ENCODE results near the gene FRMD1.

FRMD1 gene

DNA sequence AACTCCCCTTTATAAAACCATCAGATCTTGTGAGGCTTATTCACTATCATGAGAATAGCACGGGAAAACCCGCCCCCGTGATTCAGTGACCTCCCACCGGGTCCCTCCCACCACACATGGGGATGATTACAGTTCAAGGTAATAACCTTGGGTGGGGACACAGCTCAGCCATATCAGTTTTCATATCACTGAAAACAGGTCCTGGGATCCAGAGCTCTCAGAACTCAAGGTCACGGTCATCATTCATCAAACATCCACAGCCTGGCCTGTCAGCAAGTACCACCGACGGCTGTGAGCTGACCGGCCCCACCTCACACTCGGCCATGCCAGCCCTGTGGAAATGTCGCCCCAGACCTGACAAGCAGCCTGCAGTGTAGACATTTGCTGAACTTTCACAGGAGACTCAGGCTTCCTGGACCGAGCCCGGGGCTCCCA, 14.1 kb upstream of the FRMD1 start:
- Histone ChIP-seq H3K27ac (replicated peaks) (no peak overlapping the region), H3K4me3 (replicated peaks; ENCODE audit: insufficient read depth, low read length) (no peak overlapping the region), H3K27me3 (ENCODE audit: insufficient read depth, poor library complexity, severe bottlenecking) (no peaks in the 10 kb centered on the region)
- no peak for DNase-seq (ENCODE audit: low read depth in 1 of 2, low spot score in 1 of 2)
- TF ChIP-seq REST (IDR thresholded peaks at IDR 0.05; ENCODE audit: insufficient replicate concordance, low read depth) (no peak), CTCF (IDR thresholded peaks at IDR 0.05; ENCODE audit: insufficient read depth, low read length) (no peak), POLR2AphosphoS5 (IDR thresholded peaks at IDR 0.05; ENCODE audit: low read depth) (no peak), SPI1 (IDR thresholded peaks at IDR 0.05; ENCODE audit: borderline replicate concordance, low read depth) (no peak), GABPA (IDR thresholded peaks at IDR 0.05; ENCODE audit: low read depth) (no peak)

DNA sequence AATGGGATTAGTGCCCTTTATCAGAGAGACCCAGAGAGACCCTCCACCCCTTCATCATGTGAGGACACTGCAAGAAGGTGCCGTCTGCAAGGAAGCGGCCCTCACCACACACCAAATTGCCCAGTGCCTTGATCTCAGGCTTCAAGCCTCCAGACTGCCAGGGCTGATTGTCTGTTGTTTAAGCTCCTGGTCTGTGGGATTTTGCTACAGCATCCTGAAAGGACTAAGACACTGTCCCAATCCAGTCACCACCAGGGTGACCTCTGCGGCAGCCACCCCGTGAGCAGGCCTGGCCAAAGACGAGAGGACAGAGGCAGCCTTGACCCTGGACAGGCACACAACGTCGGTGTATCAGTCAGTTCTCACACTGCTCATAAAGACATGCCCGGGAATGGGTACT, 13.5 kb upstream of the FRMD1 start:
- DNase-seq (ENCODE audit: low read depth in 1 of 2, low spot score in 1 of 2): no peak
- H3K27me3 ChIP-seq (ENCODE audit: insufficient read depth, poor library complexity, severe bottlenecking): no peaks in the 10 kb centered on the region
- no peak overlapping the region for H3K27ac ChIP-seq (replicated peaks)
- no peak overlapping the region for H3K4me3 ChIP-seq (replicated peaks; ENCODE audit: insufficient read depth, low read length)
- no peak for TF ChIP-seq POLR2AphosphoS5 (IDR thresholded peaks at IDR 0.05; ENCODE audit: low read depth)
- TF ChIP-seq CTCF (IDR thresholded peaks at IDR 0.05; ENCODE audit: insufficient read depth, low read length): no peak
- no peak for TF ChIP-seq REST (IDR thresholded peaks at IDR 0.05; ENCODE audit: insufficient replicate concordance, low read depth)
- TF ChIP-seq SPI1 (IDR thresholded peaks at IDR 0.05; ENCODE audit: borderline replicate concordance, low read depth): no peak
- no peak for TF ChIP-seq GABPA (IDR thresholded peaks at IDR 0.05; ENCODE audit: low read depth)

DNA sequence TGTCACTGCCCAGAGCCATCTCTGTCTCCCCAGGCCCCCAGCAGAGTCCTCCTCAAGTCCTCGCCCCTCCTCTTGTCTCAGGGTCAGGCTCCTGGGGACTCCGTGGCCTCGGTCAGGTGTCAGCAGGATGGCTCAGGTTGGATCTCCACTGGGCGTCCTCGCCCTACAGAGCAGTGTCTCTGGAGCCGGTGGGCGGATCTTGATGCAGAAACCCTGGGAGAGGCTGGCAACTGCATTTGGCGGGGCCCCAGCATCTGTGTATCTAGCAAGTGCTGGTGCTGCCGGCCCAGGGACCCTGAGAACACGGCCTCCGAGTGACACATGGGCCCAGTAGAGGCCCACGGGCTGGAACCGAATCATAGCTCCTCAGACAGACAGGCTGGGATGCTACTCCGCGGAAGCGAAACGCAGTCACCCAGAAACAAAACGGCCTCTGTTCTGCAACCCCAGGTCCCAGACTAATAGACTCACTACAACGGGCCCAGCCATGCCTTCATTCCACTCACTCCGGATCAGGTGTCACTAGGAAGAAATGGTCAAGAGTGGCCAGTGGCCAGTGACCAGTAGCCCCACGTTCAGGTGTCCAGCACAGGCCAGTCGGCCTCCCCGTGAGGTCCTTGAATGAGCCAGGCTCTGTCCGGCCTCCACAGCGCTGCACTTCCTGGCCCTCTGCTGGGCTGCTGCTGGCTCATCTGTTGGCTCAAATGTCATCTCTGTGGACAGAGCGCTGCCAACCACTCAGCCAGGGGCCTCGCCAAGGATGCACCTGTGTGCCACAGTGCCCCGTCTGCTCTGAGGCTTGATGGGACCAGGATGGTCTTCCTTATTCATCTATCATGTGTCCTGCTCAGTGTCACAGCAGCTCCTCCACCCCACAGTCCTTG, 12.6 kb upstream of the FRMD1 start:
- Histone ChIP-seq H3K27ac (replicated peaks) (no peak overlapping the region), H3K27me3 (ENCODE audit: insufficient read depth, poor library complexity, severe bottlenecking) (no peaks in the 10 kb centered on the region), H3K4me3 (replicated peaks; ENCODE audit: insufficient read depth, low read length) (no peak overlapping the region)
- DNase-seq (ENCODE audit: low read depth in 1 of 2, low spot score in 1 of 2): no peak
- TF ChIP-seq SPI1 (IDR thresholded peaks at IDR 0.05; ENCODE audit: borderline replicate concordance, low read depth) (no peak), CTCF (IDR thresholded peaks at IDR 0.05; ENCODE audit: insufficient read depth, low read length) (no peak), GABPA (IDR thresholded peaks at IDR 0.05; ENCODE audit: low read depth) (no peak), REST (IDR thresholded peaks at IDR 0.05; ENCODE audit: insufficient replicate concordance, low read depth) (no peak), POLR2AphosphoS5 (IDR thresholded peaks at IDR 0.05; ENCODE audit: low read depth) (no peak)
